ENCODE data around the gene NR1H3.

GRCh38 chr11:47256374-47256773 is 1.4 kb upstream of the NR1H3 start:
- TF ChIP-seq CTCF (IDR thresholded peaks at IDR 0.05) (no peak), POLR2A (IDR thresholded peaks at IDR 0.05) (no peak)
